Upper lobe of left lung (tissue), 6 donors: ENCODE measurements around the gene TNFSF4. TPM values are rescaled to one million over a fixed set of nuclear protein-coding genes. Genes with fewer than 3 reads are reported as not detected.

ENCODE experiments used
- ATAC-seq, 2 donors: fragments of 200-7000 bp; cut with Tn5 transposase; one replicate each; pipeline ENCODE4 v1.9.1; 2022; ENCODE audit warnings: mild to moderate bottlenecking in 2 of 2, moderate library complexity in 2 of 2; ENCODE audit not compliant: low FRiP score in 2 of 2
- DNase-seq, 2 donors: peaks; one replicate each; pipeline ENCODE4 v3.0.0-alpha.2; 2019 to 2020
- H3K27ac ChIP-seq, 4 donors: fragments of 200-600 bp; sonication (generic); one replicate each; pipeline ENCODE4 v1.5.1; 2016 to 2019
- H3K27me3 ChIP-seq, 4 donors: fragments of 200-600 bp; sonication (generic); one replicate each; pipeline ENCODE4 v1.5.1; 2017 to 2019
- H3K36me3 ChIP-seq, 4 donors: fragments of 200-600 bp; sonication (generic); one replicate each; pipeline ENCODE4 v1.5.1; 2016 to 2019
- H3K4me1 ChIP-seq, 4 donors: fragments of 200-600 bp; sonication (generic); one replicate each; pipeline ENCODE4 v1.5.1; 2018 to 2019
- H3K4me3 ChIP-seq, 4 donors: fragments of 200-600 bp; sonication (generic); one replicate each; pipeline ENCODE4 v1.5.1; 2017 to 2019; ENCODE audit warnings: mild to moderate bottlenecking in 2 of 4, moderate library complexity in 1 of 4
- H3K9me3 ChIP-seq, 4 donors: fragments of 200-600 bp; sonication (generic); one replicate each; pipeline ENCODE4 v1.5.1; 2018 to 2019
- CTCF ChIP-seq, 6 experiments: fragments of 450-650 bp in 4 of 6; fragments of 200-600 bp in 2 of 6; sonication (generic) in 2 of 6; IDR thresholded peaks; one replicate each; pipeline ENCODE4 v1.5.1; 2016 to 2019; ENCODE audit warnings: antibody characterized with exemption in 6 of 6
- EP300 ChIP-seq, 4 donors: sonication (generic); formaldehyde crosslinking; IDR thresholded peaks; one replicate each; pipeline ENCODE4 v1.5.1; 2017; ENCODE audit warnings: antibody characterized with exemption in 4 of 4, control low read depth in 2 of 4
- POLR2A ChIP-seq, 4 donors: fragments of 450-650 bp; IDR thresholded peaks; one replicate each; pipeline ENCODE4 v1.5.1; 2016 to 2017; ENCODE audit warnings: antibody characterized with exemption in 4 of 4, mild to moderate bottlenecking in 2 of 4
- POLR2AphosphoS5 ChIP-seq, 2 donors: sonication (generic); formaldehyde crosslinking; IDR thresholded peaks; one replicate each; pipeline ENCODE4 v1.5.1; 2017; ENCODE audit warnings: antibody characterized with exemption in 2 of 2
- WGBS, 2 donors: methylation state at CpG; one replicate each; pipeline ENCODE4 v1.1.5; 2017 to 2018; 5-methylcytosine and 5-hydroxymethylcytosine counted together
- total RNA-seq, 6 donors: library from RNA; depleted of rRNA in 4 of 6; stranded (reverse); fragments of >200 nt in 4 of 6; gene quantifications; one replicate each; pipeline versions ENCODE4 v1.1.0 to v1.2.1, GENCODE V29; 2016 to 2021
- donor health status: DM: no; HTN: no; CAD: no; lungs with moderate emphysema.
- donor health status: DM: no; HTN: yes; CAD: no; lungs with severe emphysema.

Gene TNFSF4
- total RNA-seq, 6 donors from 2014 or later: 0.46 to 1.5 (median 0.90) TPM

- H3K4me1 ChIP-seq: peaks cover 13 to 24% (median 20%) of the 10 kb centered on the region in 4 donors
- TF ChIP-seq EP300 (IDR thresholded peaks at IDR 0.05): no peak
- peak in 1 of 2 donors; percentile 19 for TF ChIP-seq POLR2AphosphoS5 (IDR thresholded peaks at IDR 0.05)
- no peak for TF ChIP-seq POLR2A (IDR thresholded peaks at IDR 0.05)
- no peak for DNase-seq
- no peak overlapping the region for H3K4me3 ChIP-seq
- H3K36me3 ChIP-seq: no peaks in the 10 kb centered on the region
- WGBS, 2 donors: 31 to 74% methylated on average over 7 of the region's 7 CpGs
- no peaks in the 10 kb centered on the region for H3K9me3 ChIP-seq
- H3K27me3 ChIP-seq: no peaks in the 10 kb centered on the region
- peak overlapping the region in 1 of 4 donors; percentile 17 for H3K27ac ChIP-seq
- ATAC-seq: peak; percentile 44 to 68
These were observed 1.7 kb downstream of the TNFSF4 start for GRCh38 chr1:173205146-173206051.

GRCh38 chr1:173204693-173205092, 2.4 kb downstream of the TNFSF4 start:
- Histone ChIP-seq H3K9me3 (no peaks in the 10 kb centered on the region), H3K4me1 (peaks cover 13 to 24% (median 20%) of the 10 kb centered on the region in 4 donors), H3K36me3 (no peaks in the 10 kb centered on the region), H3K4me3 (no peak overlapping the region), H3K27me3 (no peaks in the 10 kb centered on the region), H3K27ac (no peak overlapping the region)
- WGBS, 2 donors: 71 to 91% methylated on average over 1 of the region's 1 CpG
- no peak for DNase-seq
- TF ChIP-seq EP300 (IDR thresholded peaks at IDR 0.05): no peak
- no peak for TF ChIP-seq CTCF (IDR thresholded peaks at IDR 0.05)
- TF ChIP-seq POLR2AphosphoS5 (IDR thresholded peaks at IDR 0.05): no peak
- no peak for TF ChIP-seq POLR2A (IDR thresholded peaks at IDR 0.05)
- no peak for ATAC-seq

- no peak for DNase-seq
- Histone ChIP-seq H3K27ac (no peak overlapping the region), H3K9me3 (no peaks in the 10 kb centered on the region), H3K36me3 (no peaks in the 10 kb centered on the region), H3K4me1 (peaks cover 13 to 24% (median 20%) of the 10 kb centered on the region in 4 donors), H3K4me3 (no peak overlapping the region), H3K27me3 (no peaks in the 10 kb centered on the region)
- ATAC-seq: peak in 1 of 2 donors; percentile 80
- WGBS, 2 donors: 18 to 31% methylated on average over 5 of the region's 5 CpGs
- TF ChIP-seq CTCF (IDR thresholded peaks at IDR 0.05) (peak; percentile 25 to 81 (median 66)), POLR2AphosphoS5 (IDR thresholded peaks at IDR 0.05) (no peak), POLR2A (IDR thresholded peaks at IDR 0.05) (no peak), EP300 (IDR thresholded peaks at IDR 0.05) (no peak)
These were observed 4.5 kb downstream of the TNFSF4 start for GRCh38 chr1:173202424-173203145.

GRCh38 chr1:173201969-173202368, 5.2 kb downstream of the TNFSF4 start:
- Histone ChIP-seq H3K9me3 (no peaks in the 10 kb centered on the region), H3K4me3 (no peak overlapping the region), H3K27me3 (no peaks in the 10 kb centered on the region), H3K36me3 (no peaks in the 10 kb centered on the region), H3K27ac (no peak overlapping the region), H3K4me1 (peaks cover 13 to 21% (median 18%) of the 10 kb centered on the region in 4 donors)
- no peak for DNase-seq
- no peak for ATAC-seq
- WGBS, 2 donors: 58 to 72% methylated on average over 1 of the region's 1 CpG
- TF ChIP-seq POLR2AphosphoS5 (IDR thresholded peaks at IDR 0.05) (no peak), POLR2A (IDR thresholded peaks at IDR 0.05) (no peak), EP300 (IDR thresholded peaks at IDR 0.05) (no peak), CTCF (IDR thresholded peaks at IDR 0.05) (no peak)

- DNase-seq (no peak), ATAC-seq (no peak)
- H3K27me3 ChIP-seq: no peaks in the 10 kb centered on the region
- peaks cover 0 to 6% (median 3%) of the 10 kb centered on the region in 4 donors for H3K4me1 ChIP-seq
- H3K27ac ChIP-seq: no peak overlapping the region
- H3K36me3 ChIP-seq: no peaks in the 10 kb centered on the region
- H3K9me3 ChIP-seq: no peaks in the 10 kb centered on the region
- 68 to 88% methylated on average over 5 of the region's 5 CpGs for WGBS, 2 donors
- H3K4me3 ChIP-seq: no peak overlapping the region
- TF ChIP-seq CTCF (IDR thresholded peaks at IDR 0.05) (no peak), POLR2A (IDR thresholded peaks at IDR 0.05) (no peak), EP300 (IDR thresholded peaks at IDR 0.05) (no peak), POLR2AphosphoS5 (IDR thresholded peaks at IDR 0.05) (no peak)
These were observed 11.5 kb downstream of the TNFSF4 start for GRCh38 chr1:173195596-173196088.
